ENCODE data around the gene DMWD.

The DMWD gene

DNA sequence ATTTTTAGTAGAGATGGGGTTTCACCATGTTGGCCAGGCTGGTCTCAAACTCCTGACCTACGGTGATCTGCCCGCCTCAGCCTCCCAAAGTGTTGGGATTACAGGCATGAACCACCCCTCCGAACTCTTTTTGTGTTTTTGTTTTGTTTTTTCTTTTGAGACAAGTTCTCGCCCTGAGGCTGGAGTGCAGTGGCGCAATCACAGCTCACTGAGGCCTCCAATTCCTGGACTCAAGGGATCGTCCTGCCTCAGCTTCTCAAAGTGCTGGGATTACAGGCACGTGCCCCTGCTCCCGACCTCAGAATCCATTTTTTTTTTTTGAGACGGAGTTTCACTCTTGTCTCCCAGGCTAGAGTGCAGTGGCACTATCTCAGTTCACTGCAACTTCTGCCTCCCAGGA lies 35.0 kb downstream of the DMWD start:
- no peaks in the 10 kb centered on the region for H3K9me3 ChIP-seq (replicated peaks in 1 of 2; ENCODE audit: control insufficient read depth in 2 of 2, insufficient read depth in 1 of 2, low read depth in 1 of 2, low read length in 2 of 2)
- H4K8ac ChIP-seq (ENCODE audit: low read depth, low read length), result no peak overlapping the region
- no peak overlapping the region for H2BK5ac ChIP-seq (ENCODE audit: low read length)
- H3K27ac ChIP-seq (replicated peaks; ENCODE audit: low read length), result no peak overlapping the region
- no peak for DNase-seq (ENCODE audit: low spot score)
- no peaks in the 10 kb centered on the region for H3K36me3 ChIP-seq (replicated peaks in 1 of 2; ENCODE audit: control insufficient read depth in 2 of 2, insufficient read depth in 2 of 2, low read length in 2 of 2)
- H3K79me1 ChIP-seq (ENCODE audit: low read depth, low read length), result no peaks in the 10 kb centered on the region
- H3K27me3 ChIP-seq (ENCODE audit: control insufficient read depth in 3 of 3, insufficient read depth in 3 of 3, low read depth in 1 of 3, low read length in 3 of 3), result peaks cover 0 to 20% (median 0%) of the 10 kb centered on the region in 3 experiments
- H3K4me3 ChIP-seq (ENCODE audit: low read length in 2 of 2), result no peak overlapping the region
- no peak overlapping the region for H3K4ac ChIP-seq (ENCODE audit: low read length)
- no peak overlapping the region for H3K14ac ChIP-seq (ENCODE audit: low read length)
- no peak overlapping the region for H2AFZ ChIP-seq (ENCODE audit: low read length)
- H3K9ac ChIP-seq (ENCODE audit: low read depth, low read length, poor library complexity), result no peak overlapping the region
- H2BK12ac ChIP-seq (ENCODE audit: low read length), result no peak overlapping the region
- H3K4me1 ChIP-seq (ENCODE audit: control insufficient read depth in 2 of 2, insufficient read depth in 1 of 2, low read depth in 1 of 2, low read length in 2 of 2), result peaks cover 4 to 6% of the 10 kb centered on the region in 2 donors
- no peak overlapping the region for H3K4me2 ChIP-seq (ENCODE audit: insufficient read depth, low read length, poor library complexity, severe bottlenecking)
- no peak overlapping the region for H2BK15ac ChIP-seq (ENCODE audit: low read length)
- no peak overlapping the region for H3K18ac ChIP-seq (ENCODE audit: low read length)
- H4K91ac ChIP-seq (ENCODE audit: low read depth, low read length, poor library complexity), result no peak overlapping the region
- no peak overlapping the region for H2AK5ac ChIP-seq (ENCODE audit: low read depth, low read length)
- no CpG with 5 or more reads among the region's 9 CpGs for WGBS, 2 donors (ENCODE audit: extremely low coverage in 2 of 2, insufficient read length in 2 of 2, insufficient replicate concordance in 1 of 2)
- no peak overlapping the region for H3K23ac ChIP-seq (ENCODE audit: low read depth, low read length, poor library complexity)
- no peak overlapping the region for H2BK120ac ChIP-seq (ENCODE audit: low read depth, low read length)

DNA sequence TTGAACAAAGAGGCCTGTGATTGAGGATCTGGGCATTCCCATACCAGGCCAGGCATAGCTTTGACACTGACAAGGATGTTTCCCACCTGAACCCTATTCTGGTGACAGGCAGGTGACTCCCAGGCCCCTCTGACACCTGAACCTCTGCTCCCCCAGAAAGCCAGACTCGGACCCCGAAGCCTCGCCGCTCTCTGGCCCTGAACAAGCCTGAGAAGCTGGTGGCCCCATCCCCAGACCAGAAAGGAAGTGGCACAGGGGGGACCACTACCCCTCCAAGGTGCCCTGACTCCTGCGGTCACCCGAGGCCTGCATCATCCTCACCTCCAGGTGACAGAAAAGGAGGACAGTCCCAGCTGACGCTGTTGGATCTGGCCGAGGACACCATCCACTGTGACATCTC lies 38.3 kb downstream of the DMWD start:
- Histone ChIP-seq H3K4ac (ENCODE audit: low read length) (no peak overlapping the region), H3K79me1 (ENCODE audit: low read depth, low read length) (no peaks in the 10 kb centered on the region), H4K91ac (ENCODE audit: low read depth, low read length, poor library complexity) (no peak overlapping the region), H2BK5ac (ENCODE audit: low read length) (no peak overlapping the region), H4K8ac (ENCODE audit: low read depth, low read length) (no peak overlapping the region), H2AFZ (ENCODE audit: low read length) (no peak overlapping the region), H2AK5ac (ENCODE audit: low read depth, low read length) (peak overlapping the region; percentile 68), H2BK15ac (ENCODE audit: low read length) (peak overlapping the region; percentile 87), H3K27ac (replicated peaks; ENCODE audit: low read length) (no peak overlapping the region), H2BK12ac (ENCODE audit: low read length) (no peak overlapping the region), H3K27me3 (ENCODE audit: control insufficient read depth in 3 of 3, insufficient read depth in 3 of 3, low read depth in 1 of 3, low read length in 3 of 3) (peaks cover 0 to 20% (median 0%) of the 10 kb centered on the region in 3 experiments), H2BK120ac (ENCODE audit: low read depth, low read length) (no peak overlapping the region), H3K9me3 (replicated peaks in 1 of 2; ENCODE audit: control insufficient read depth in 2 of 2, insufficient read depth in 1 of 2, low read depth in 1 of 2, low read length in 2 of 2) (no peaks in the 10 kb centered on the region), H3K4me2 (ENCODE audit: insufficient read depth, low read length, poor library complexity, severe bottlenecking) (no peak overlapping the region), H3K9ac (ENCODE audit: low read depth, low read length, poor library complexity) (peak overlapping the region; percentile 27), H3K4me3 (ENCODE audit: low read length in 2 of 2) (no peak overlapping the region), H3K18ac (ENCODE audit: low read length) (no peak overlapping the region), H3K36me3 (replicated peaks in 1 of 2; ENCODE audit: control insufficient read depth in 2 of 2, insufficient read depth in 2 of 2, low read length in 2 of 2) (no peaks in the 10 kb centered on the region), H3K23ac (ENCODE audit: low read depth, low read length, poor library complexity) (no peak overlapping the region), H3K4me1 (ENCODE audit: control insufficient read depth in 2 of 2, insufficient read depth in 1 of 2, low read depth in 1 of 2, low read length in 2 of 2) (peaks cover 4 to 6% of the 10 kb centered on the region in 2 donors), H3K14ac (ENCODE audit: low read length) (no peak overlapping the region)
- DNase-seq (ENCODE audit: low spot score), result no peak
- no CpG with 5 or more reads among the region's 8 CpGs for WGBS, 2 donors (ENCODE audit: extremely low coverage in 2 of 2, insufficient read length in 2 of 2, insufficient replicate concordance in 1 of 2)

DNA sequence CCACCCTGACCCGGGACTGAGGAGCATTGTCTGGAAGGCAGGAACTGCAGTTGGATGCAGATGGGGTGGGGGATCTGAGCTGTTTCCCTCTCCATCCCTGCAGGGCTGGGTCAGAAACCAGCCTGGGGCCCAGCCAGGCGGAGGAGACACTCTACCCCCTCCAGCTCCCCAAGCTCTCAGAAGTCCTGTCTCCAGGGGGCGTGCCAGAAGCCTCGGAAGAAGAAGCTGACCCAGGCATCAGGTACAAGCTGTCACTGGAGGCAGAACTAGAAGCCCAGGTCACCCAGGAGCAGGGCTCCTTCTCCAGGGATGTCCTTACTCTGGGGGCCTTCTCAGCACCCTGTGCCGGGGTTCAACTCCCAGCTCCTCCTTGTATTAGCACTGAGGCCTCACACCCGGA lies 39.1 kb downstream of the DMWD start:
- no peaks in the 10 kb centered on the region for H3K36me3 ChIP-seq (replicated peaks in 1 of 2; ENCODE audit: control insufficient read depth in 2 of 2, insufficient read depth in 2 of 2, low read length in 2 of 2)
- H3K79me1 ChIP-seq (ENCODE audit: low read depth, low read length), result no peaks in the 10 kb centered on the region
- peaks cover 4 to 6% of the 10 kb centered on the region in 2 donors for H3K4me1 ChIP-seq (ENCODE audit: control insufficient read depth in 2 of 2, insufficient read depth in 1 of 2, low read depth in 1 of 2, low read length in 2 of 2)
- H3K27me3 ChIP-seq (ENCODE audit: control insufficient read depth in 3 of 3, insufficient read depth in 3 of 3, low read depth in 1 of 3, low read length in 3 of 3), result peaks cover 0 to 15% (median 0%) of the 10 kb centered on the region in 3 experiments
- no peaks in the 10 kb centered on the region for H3K9me3 ChIP-seq (replicated peaks in 1 of 2; ENCODE audit: control insufficient read depth in 2 of 2, insufficient read depth in 1 of 2, low read depth in 1 of 2, low read length in 2 of 2)
- H4K8ac ChIP-seq (ENCODE audit: low read depth, low read length), result no peak overlapping the region
- peak overlapping the region; percentile 76 for H3K18ac ChIP-seq (ENCODE audit: low read length)
- no peak overlapping the region for H2AK5ac ChIP-seq (ENCODE audit: low read depth, low read length)
- DNase-seq (ENCODE audit: low spot score), result no peak
- no peak overlapping the region for H2BK12ac ChIP-seq (ENCODE audit: low read length)
- H3K4ac ChIP-seq (ENCODE audit: low read length), result no peak overlapping the region
- no peak overlapping the region for H3K4me2 ChIP-seq (ENCODE audit: insufficient read depth, low read length, poor library complexity, severe bottlenecking)
- H3K27ac ChIP-seq (replicated peaks; ENCODE audit: low read length), result no peak overlapping the region
- WGBS, 2 donors (ENCODE audit: extremely low coverage in 2 of 2, insufficient read length in 2 of 2, insufficient replicate concordance in 1 of 2), result no CpG with 5 or more reads among the region's 6 CpGs
- H2BK15ac ChIP-seq (ENCODE audit: low read length), result peak overlapping the region; percentile 97
- no peak overlapping the region for H3K23ac ChIP-seq (ENCODE audit: low read depth, low read length, poor library complexity)
- no peak overlapping the region for H3K14ac ChIP-seq (ENCODE audit: low read length)
- no peak overlapping the region for H3K9ac ChIP-seq (ENCODE audit: low read depth, low read length, poor library complexity)
- H3K4me3 ChIP-seq (ENCODE audit: low read length in 2 of 2), result no peak overlapping the region
- H2AFZ ChIP-seq (ENCODE audit: low read length), result peak overlapping the region; percentile 76
- H2BK120ac ChIP-seq (ENCODE audit: low read depth, low read length), result no peak overlapping the region
- H4K91ac ChIP-seq (ENCODE audit: low read depth, low read length, poor library complexity), result no peak overlapping the region
- H2BK5ac ChIP-seq (ENCODE audit: low read length), result peak overlapping the region; percentile 59

DNA sequence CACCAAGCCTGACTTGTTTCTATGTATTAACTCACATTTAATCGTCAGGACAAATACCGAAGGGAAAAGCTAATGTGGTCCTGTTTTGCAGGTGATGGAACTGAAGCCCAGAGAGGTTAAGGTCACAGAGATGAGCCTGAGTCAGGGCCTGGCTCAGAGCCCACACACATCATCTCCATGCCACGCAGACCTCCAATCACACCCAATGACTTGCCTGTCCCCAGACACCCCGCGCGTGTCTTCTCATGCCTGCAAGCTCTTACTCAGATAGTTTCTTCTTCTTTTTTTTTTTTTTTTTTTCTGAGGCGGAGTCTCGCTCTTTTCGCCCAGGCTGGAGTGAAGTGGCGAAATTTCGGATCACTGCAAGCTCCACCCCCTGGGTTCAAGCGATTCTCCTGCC lies 40.0 kb downstream of the DMWD start:
- DNase-seq (ENCODE audit: low spot score), result no peak
- Histone ChIP-seq H2AK5ac (ENCODE audit: low read depth, low read length) (no peak overlapping the region), H3K4me2 (ENCODE audit: insufficient read depth, low read length, poor library complexity, severe bottlenecking) (no peak overlapping the region), H2BK15ac (ENCODE audit: low read length) (no peak overlapping the region), H2BK12ac (ENCODE audit: low read length) (no peak overlapping the region), H2BK120ac (ENCODE audit: low read depth, low read length) (no peak overlapping the region), H3K14ac (ENCODE audit: low read length) (no peak overlapping the region), H3K27me3 (ENCODE audit: control insufficient read depth in 3 of 3, insufficient read depth in 3 of 3, low read depth in 1 of 3, low read length in 3 of 3) (peaks cover 0 to 15% (median 0%) of the 10 kb centered on the region in 3 experiments), H3K36me3 (replicated peaks in 1 of 2; ENCODE audit: control insufficient read depth in 2 of 2, insufficient read depth in 2 of 2, low read length in 2 of 2) (no peaks in the 10 kb centered on the region), H4K8ac (ENCODE audit: low read depth, low read length) (no peak overlapping the region), H3K4me3 (ENCODE audit: low read length in 2 of 2) (no peak overlapping the region), H2BK5ac (ENCODE audit: low read length) (no peak overlapping the region), H3K18ac (ENCODE audit: low read length) (no peak overlapping the region), H3K4me1 (ENCODE audit: control insufficient read depth in 2 of 2, insufficient read depth in 1 of 2, low read depth in 1 of 2, low read length in 2 of 2) (peaks cover 4 to 6% of the 10 kb centered on the region in 2 donors), H3K4ac (ENCODE audit: low read length) (no peak overlapping the region), H3K23ac (ENCODE audit: low read depth, low read length, poor library complexity) (no peak overlapping the region), H3K9me3 (replicated peaks in 1 of 2; ENCODE audit: control insufficient read depth in 2 of 2, insufficient read depth in 1 of 2, low read depth in 1 of 2, low read length in 2 of 2) (no peaks in the 10 kb centered on the region), H4K91ac (ENCODE audit: low read depth, low read length, poor library complexity) (no peak overlapping the region), H2AFZ (ENCODE audit: low read length) (no peak overlapping the region), H3K27ac (replicated peaks; ENCODE audit: low read length) (no peak overlapping the region), H3K79me1 (ENCODE audit: low read depth, low read length) (no peaks in the 10 kb centered on the region), H3K9ac (ENCODE audit: low read depth, low read length, poor library complexity) (no peak overlapping the region)
- WGBS, 2 donors (ENCODE audit: extremely low coverage in 2 of 2, insufficient read length in 2 of 2, insufficient replicate concordance in 1 of 2), result no CpG with 5 or more reads among the region's 12 CpGs

All from neuronal stem cell (in vitro differentiated cells).